H9 (cell line): ENCODE results near the gene DTHD1. TPM values are rescaled to one million over a fixed set of nuclear protein-coding genes. Genes with fewer than 3 reads are reported as not detected.

Experiments
- DNase-seq: peaks from one replicate; pipeline ENCODE4 v3.0.0-alpha.2; 2017
- H2AFZ ChIP-seq: one replicate; pipeline ENCODE4 v1.6.1; 2013; ENCODE audit warnings: mild to moderate bottlenecking, low read length, control low read depth, moderate library complexity
- H2AK5ac ChIP-seq: 2 replicates; pipeline ENCODE4 v1.6.1; 2013; ENCODE audit warnings: low read length, control low read depth, mixed read lengths; ENCODE audit not compliant: insufficient read length
- H2BK120ac ChIP-seq: one replicate; pipeline ENCODE4 v1.6.1; 2013; ENCODE audit warnings: low read depth, mild to moderate bottlenecking, low read length, control low read depth, inconsistent platforms; ENCODE audit not compliant: poor library complexity, severe bottlenecking
- H2BK12ac ChIP-seq: 2 replicates; pipeline ENCODE4 v1.6.1; 2013; ENCODE audit warnings: low read length, control low read depth, mixed read lengths, low read depth; ENCODE audit not compliant: insufficient read length
- H2BK15ac ChIP-seq: 2 replicates; pipeline ENCODE4 v1.6.1; 2013; ENCODE audit warnings: low read depth, low read length, control low read depth
- H2BK20ac ChIP-seq: one replicate; pipeline ENCODE4 v1.6.1; 2013; ENCODE audit warnings: low read depth, mild to moderate bottlenecking, low read length, control low read depth, inconsistent platforms; ENCODE audit not compliant: poor library complexity, severe bottlenecking
- H2BK5ac ChIP-seq: 2 replicates; pipeline ENCODE4 v1.6.1; 2013; ENCODE audit warnings: low read length, control low read depth, mixed read lengths; ENCODE audit not compliant: insufficient read length
- H3K14ac ChIP-seq: 2 replicates; pipeline ENCODE4 v1.6.1; 2013; ENCODE audit warnings: low read length, control low read depth; ENCODE audit not compliant: insufficient read depth
- H3K18ac ChIP-seq: 2 replicates; pipeline ENCODE4 v1.6.1; 2013; ENCODE audit warnings: low read depth, mild to moderate bottlenecking, mixed read lengths, low read length, control low read depth; ENCODE audit not compliant: insufficient read length
- H3K23ac ChIP-seq: 2 replicates; pipeline ENCODE4 v1.6.1; 2013; ENCODE audit warnings: low read length, control low read depth, mixed read lengths, low read depth; ENCODE audit not compliant: insufficient read length
- H3K23me2 ChIP-seq: 2 replicates; pipeline ENCODE4 v1.6.1; 2013; ENCODE audit warnings: low read depth, mild to moderate bottlenecking, mixed read lengths, low read length, control low read depth; ENCODE audit not compliant: insufficient read length, poor library complexity, severe bottlenecking
- H3K27ac ChIP-seq: 2 replicates; pipeline ENCODE4 v1.5.1; 2013; ENCODE audit warnings: low read length, control low read depth, mixed read lengths, low read depth; ENCODE audit not compliant: insufficient read length
- H3K27me3 ChIP-seq: 2 replicates; pipeline ENCODE4 v1.6.1; 2013; ENCODE audit warnings: low read length, control low read depth, inconsistent platforms; ENCODE audit not compliant: insufficient read depth
- H3K4ac ChIP-seq: 2 replicates; pipeline ENCODE4 v1.6.1; 2013; ENCODE audit warnings: low read depth, mild to moderate bottlenecking, control low read depth, inconsistent platforms, low read length, moderate library complexity
- H3K4me1 ChIP-seq: 2 replicates; pipeline ENCODE4 v1.6.1; 2013; ENCODE audit warnings: low read length, control low read depth, inconsistent platforms; ENCODE audit not compliant: insufficient read depth
- H3K4me2 ChIP-seq: 2 replicates; pipeline ENCODE4 v1.6.1; 2013; ENCODE audit warnings: low read length, control low read depth, mixed read lengths; ENCODE audit not compliant: insufficient read length, insufficient read depth
- H3K56ac ChIP-seq: 2 replicates; pipeline ENCODE4 v1.6.1; 2013; ENCODE audit warnings: low read depth, mild to moderate bottlenecking, mixed read lengths, low read length, control low read depth; ENCODE audit not compliant: insufficient read length
- H3K79me1 ChIP-seq: 2 replicates; pipeline ENCODE4 v1.6.1; 2013; ENCODE audit warnings: low read depth, mild to moderate bottlenecking, moderate library complexity, low read length, control low read depth, inconsistent platforms; ENCODE audit not compliant: insufficient read depth, poor library complexity, severe bottlenecking
- H3K79me2 ChIP-seq: 2 replicates; pipeline ENCODE4 v1.6.1; 2013; ENCODE audit warnings: low read length, control low read depth, inconsistent platforms; ENCODE audit not compliant: insufficient read depth
- H3K9ac ChIP-seq: 2 replicates; pipeline ENCODE4 v1.6.1; 2013; ENCODE audit warnings: low read length, control low read depth, mixed read lengths; ENCODE audit not compliant: insufficient read length; ENCODE audit errors: extremely low read depth
- H3K9me3 ChIP-seq: one replicate; pipeline ENCODE4 v1.6.1; 2013; ENCODE audit warnings: low read depth, low read length, inconsistent platforms; ENCODE audit not compliant: control insufficient read depth
- H3T11ph ChIP-seq: one replicate; pipeline ENCODE4 v1.6.1; 2013; ENCODE audit warnings: mild to moderate bottlenecking, low read length, control low read depth, inconsistent platforms
- H4K20me1 ChIP-seq: one replicate; pipeline ENCODE4 v1.6.1; 2013; ENCODE audit not compliant: control insufficient read depth, insufficient read length, insufficient read depth
- H4K5ac ChIP-seq: 2 replicates; pipeline ENCODE4 v1.6.1; 2013; ENCODE audit warnings: low read depth, mild to moderate bottlenecking, mixed read lengths, low read length, control low read depth; ENCODE audit not compliant: insufficient read length
- H4K8ac ChIP-seq: replicated peaks from 2 replicates; pipeline ENCODE4 v1.6.1; 2013; ENCODE audit warnings: low read length, control low read depth, mixed read lengths, low read depth; ENCODE audit not compliant: insufficient read length
- H4K91ac ChIP-seq: 2 replicates; pipeline ENCODE4 v1.6.1; 2013; ENCODE audit warnings: low read depth, mild to moderate bottlenecking, moderate library complexity, mixed read lengths, low read length, control low read depth; ENCODE audit not compliant: insufficient read length
- H3K27ac Mint-ChIP-seq, 3 experiments: 2 replicates in 2 of 3; 3 replicates in 1 of 3; pipeline ENCODE4 v1.8.0; 2020 to 2021; ENCODE audit warnings: mixed read lengths in 3 of 3, mild to moderate bottlenecking in 1 of 3, moderate library complexity in 1 of 3
- H3K27me3 Mint-ChIP-seq: 2 replicates; pipeline ENCODE4 v1.8.0; 2021; ENCODE audit warnings: low read depth, mild to moderate bottlenecking, moderate library complexity, mixed read lengths
- H3K36me3 Mint-ChIP-seq, 3 experiments: 2 replicates in 2 of 3; 3 replicates in 1 of 3; pipeline ENCODE4 v1.8.0; 2020 to 2021; ENCODE audit warnings: low read depth in 3 of 3, mixed read lengths in 3 of 3; ENCODE audit not compliant: insufficient read depth in 1 of 3
- H3K4me1 Mint-ChIP-seq, 2 experiments: 2 replicates each; pipeline ENCODE4 v1.8.0; 2020; ENCODE audit warnings: mixed read lengths in 2 of 2
- H3K4me3 Mint-ChIP-seq, 2 experiments: 2 replicates in 1 of 2; 3 replicates in 1 of 2; pipeline ENCODE4 v1.8.0; 2020 to 2021; ENCODE audit warnings: mild to moderate bottlenecking in 2 of 2, mixed read lengths in 2 of 2, moderate library complexity in 1 of 2
- H3K9me3 Mint-ChIP-seq, 2 experiments: 2 replicates in 1 of 2; 3 replicates in 1 of 2; pipeline ENCODE4 v1.8.0; 2020; ENCODE audit warnings: mild to moderate bottlenecking in 2 of 2, mixed read lengths in 2 of 2, moderate library complexity in 1 of 2
- WGBS: extraction: QIAGEN DNeasy Blood & Tissue Kit; methylation state at CpG from one replicate; pipeline ENCODE4 v1.1.7; 2013; ENCODE audit warnings: missing lambda C conversion rate, low lambda C conversion rate, mixed read lengths; ENCODE audit not compliant: insufficient read length; ENCODE audit errors: extremely low coverage; 5-methylcytosine and 5-hydroxymethylcytosine counted together
- total RNA-seq: library from RNA; stranded (reverse); gene quantifications from 2 replicates; pipeline ENCODE4 v1.2.1, GENCODE V29; 2021
- TF ChIP-seq, protein P1 (sequence below): fragments of 200-600 bp; sonication (generic); conservative IDR thresholded peaks from 3 replicates; pipeline ENCODE4 v1.8.0; 2021; ENCODE audit warnings: antibody characterized with exemption, mild to moderate bottlenecking

The DTHD1 gene
- total RNA-seq, 1 experiment from 2014 or later, result not detected

DNA sequence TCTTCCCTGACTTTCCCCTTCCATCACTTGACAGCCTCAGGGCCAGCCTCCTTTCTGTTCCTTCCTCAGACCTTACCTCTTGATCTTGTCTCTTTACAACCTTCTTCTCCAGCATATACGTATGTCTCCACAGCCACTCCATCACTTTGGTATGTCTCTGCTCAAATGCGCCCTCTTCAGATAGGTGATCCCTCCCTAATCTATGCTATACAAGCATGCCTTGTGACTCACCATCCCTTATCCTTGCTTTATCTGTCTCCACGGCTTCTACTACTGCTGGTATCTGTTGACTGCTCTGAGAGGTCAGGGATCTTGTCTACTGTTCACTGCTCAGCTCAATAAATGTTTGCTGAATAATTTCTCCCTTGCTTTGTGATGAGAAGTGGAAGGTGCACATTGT lies 46.1 kb upstream of the DTHD1 start:
- no peak overlapping the region for H3K9ac ChIP-seq
- no peak overlapping the region for H2BK120ac ChIP-seq
- H3K4me2 ChIP-seq, result no peak overlapping the region
- H3K4me1 ChIP-seq, result no peaks in the 10 kb centered on the region
- H3K9me3 Mint-ChIP-seq, result no peaks in the 10 kb centered on the region; a peak in 1 of 5 replicates
- H3K4ac ChIP-seq, result no peak overlapping the region
- no peak overlapping the region for H3K23ac ChIP-seq
- H4K20me1 ChIP-seq, result no peaks in the 10 kb centered on the region
- no peaks in the 10 kb centered on the region for H3K79me2 ChIP-seq
- H3K9me3 ChIP-seq, result no peaks in the 10 kb centered on the region
- H2AK5ac ChIP-seq, result no peak overlapping the region
- TF ChIP-seq, protein P1, sequence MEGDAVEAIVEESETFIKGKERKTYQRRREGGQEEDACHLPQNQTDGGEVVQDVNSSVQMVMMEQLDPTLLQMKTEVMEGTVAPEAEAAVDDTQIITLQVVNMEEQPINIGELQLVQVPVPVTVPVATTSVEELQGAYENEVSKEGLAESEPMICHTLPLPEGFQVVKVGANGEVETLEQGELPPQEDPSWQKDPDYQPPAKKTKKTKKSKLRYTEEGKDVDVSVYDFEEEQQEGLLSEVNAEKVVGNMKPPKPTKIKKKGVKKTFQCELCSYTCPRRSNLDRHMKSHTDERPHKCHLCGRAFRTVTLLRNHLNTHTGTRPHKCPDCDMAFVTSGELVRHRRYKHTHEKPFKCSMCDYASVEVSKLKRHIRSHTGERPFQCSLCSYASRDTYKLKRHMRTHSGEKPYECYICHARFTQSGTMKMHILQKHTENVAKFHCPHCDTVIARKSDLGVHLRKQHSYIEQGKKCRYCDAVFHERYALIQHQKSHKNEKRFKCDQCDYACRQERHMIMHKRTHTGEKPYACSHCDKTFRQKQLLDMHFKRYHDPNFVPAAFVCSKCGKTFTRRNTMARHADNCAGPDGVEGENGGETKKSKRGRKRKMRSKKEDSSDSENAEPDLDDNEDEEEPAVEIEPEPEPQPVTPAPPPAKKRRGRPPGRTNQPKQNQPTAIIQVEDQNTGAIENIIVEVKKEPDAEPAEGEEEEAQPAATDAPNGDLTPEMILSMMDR, result peak; percentile 48; the same call in 2 of the 3 replicates
- H3K18ac ChIP-seq, result no peak overlapping the region
- no peak overlapping the region for H2BK15ac ChIP-seq
- no peak overlapping the region for H2BK5ac ChIP-seq
- no peak overlapping the region for H3K14ac ChIP-seq
- no peak overlapping the region for H3K27ac Mint-ChIP-seq
- no CpG with 5 or more reads among the region's 3 CpGs for WGBS
- H3K4me3 Mint-ChIP-seq, result no peak overlapping the region
- H2BK12ac ChIP-seq, result no peak overlapping the region
- peak; percentile 53 for DNase-seq
- H2AFZ ChIP-seq, result no peak overlapping the region
- no peaks in the 10 kb centered on the region for H3K36me3 Mint-ChIP-seq
- no peak overlapping the region for H4K91ac ChIP-seq
- no peak overlapping the region for H4K8ac ChIP-seq
- H3K27me3 Mint-ChIP-seq, result peaks cover under 1% of the 10 kb centered on the region
- no peak overlapping the region for H4K5ac ChIP-seq
- H3K27ac ChIP-seq, result no peak overlapping the region
- H3K23me2 ChIP-seq, result no peaks in the 10 kb centered on the region
- H3K27me3 ChIP-seq, result no peaks in the 10 kb centered on the region
- no peak overlapping the region for H3T11ph ChIP-seq
- H3K56ac ChIP-seq, result no peak overlapping the region
- H3K79me1 ChIP-seq, result no peaks in the 10 kb centered on the region
- H2BK20ac ChIP-seq, result no peak overlapping the region
- H3K4me1 Mint-ChIP-seq, result peaks cover under 1 to 3% of the 10 kb centered on the region in 2 experiments; a peak in 3 of 4 replicates
